GM13976 (cell line): ENCODE results near the gene PKIB.

Experiments
- DNase-seq: peaks from one replicate; pipeline ENCODE4 v3.0.0; 2012; ENCODE audit warnings: low spot score
- in situ Hi-C: fragments of 300-500 bp; cut with MboI; formaldehyde crosslinking; loops from one replicate; pipeline ENCODE4 v1.12.0; 2022; ENCODE audit warnings: low sequenced_read_pairs, mixed read lengths, inconsistent platforms; ENCODE audit not compliant: unreplicated experiment
- TF ChIP-seq, protein P1 (sequence below): IDR thresholded peaks from 2 replicates; pipeline ENCODE4 v1.5.1; 2012; ENCODE audit warnings: borderline replicate concordance, mild to moderate bottlenecking; ENCODE audit not compliant: insufficient read depth; ENCODE audit errors: extremely low read depth, missing control alignments, control extremely low read depth

PKIB gene

DNA sequence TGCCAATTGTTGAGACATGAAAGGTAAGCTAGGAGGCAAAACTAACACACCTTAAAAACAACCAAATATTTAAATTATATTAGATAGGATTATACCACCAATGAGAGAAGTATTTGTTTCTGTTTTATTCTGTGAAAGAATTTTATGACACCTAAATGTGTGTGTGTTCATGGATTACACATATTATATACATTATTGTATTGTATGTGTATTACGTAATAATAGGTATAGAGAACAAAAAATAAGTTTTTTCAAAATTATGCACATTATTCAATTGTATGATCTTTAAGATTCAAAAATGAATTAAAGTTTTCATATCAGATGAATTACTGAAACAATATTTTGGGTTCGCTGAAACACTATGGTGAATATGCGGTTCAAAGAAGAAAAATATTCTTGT lies 85.0 kb downstream of the PKIB start:
- in situ Hi-C loops: no loop called here
- TF ChIP-seq, protein P1, sequence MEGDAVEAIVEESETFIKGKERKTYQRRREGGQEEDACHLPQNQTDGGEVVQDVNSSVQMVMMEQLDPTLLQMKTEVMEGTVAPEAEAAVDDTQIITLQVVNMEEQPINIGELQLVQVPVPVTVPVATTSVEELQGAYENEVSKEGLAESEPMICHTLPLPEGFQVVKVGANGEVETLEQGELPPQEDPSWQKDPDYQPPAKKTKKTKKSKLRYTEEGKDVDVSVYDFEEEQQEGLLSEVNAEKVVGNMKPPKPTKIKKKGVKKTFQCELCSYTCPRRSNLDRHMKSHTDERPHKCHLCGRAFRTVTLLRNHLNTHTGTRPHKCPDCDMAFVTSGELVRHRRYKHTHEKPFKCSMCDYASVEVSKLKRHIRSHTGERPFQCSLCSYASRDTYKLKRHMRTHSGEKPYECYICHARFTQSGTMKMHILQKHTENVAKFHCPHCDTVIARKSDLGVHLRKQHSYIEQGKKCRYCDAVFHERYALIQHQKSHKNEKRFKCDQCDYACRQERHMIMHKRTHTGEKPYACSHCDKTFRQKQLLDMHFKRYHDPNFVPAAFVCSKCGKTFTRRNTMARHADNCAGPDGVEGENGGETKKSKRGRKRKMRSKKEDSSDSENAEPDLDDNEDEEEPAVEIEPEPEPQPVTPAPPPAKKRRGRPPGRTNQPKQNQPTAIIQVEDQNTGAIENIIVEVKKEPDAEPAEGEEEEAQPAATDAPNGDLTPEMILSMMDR: no peak
- no peak for DNase-seq

- DNase-seq: no peak
- TF ChIP-seq, protein P1: no peak
- in situ Hi-C loops: no loop called here
Measured at GRCh38 chr6:122696079-122696478, 85.9 kb downstream of the PKIB start.

GRCh38 chr6:122696853-122697252 lies 86.6 kb downstream of the PKIB start:
- in situ Hi-C loops: no loop called here
- TF ChIP-seq, protein P1: no peak
- no peak for DNase-seq

DNA sequence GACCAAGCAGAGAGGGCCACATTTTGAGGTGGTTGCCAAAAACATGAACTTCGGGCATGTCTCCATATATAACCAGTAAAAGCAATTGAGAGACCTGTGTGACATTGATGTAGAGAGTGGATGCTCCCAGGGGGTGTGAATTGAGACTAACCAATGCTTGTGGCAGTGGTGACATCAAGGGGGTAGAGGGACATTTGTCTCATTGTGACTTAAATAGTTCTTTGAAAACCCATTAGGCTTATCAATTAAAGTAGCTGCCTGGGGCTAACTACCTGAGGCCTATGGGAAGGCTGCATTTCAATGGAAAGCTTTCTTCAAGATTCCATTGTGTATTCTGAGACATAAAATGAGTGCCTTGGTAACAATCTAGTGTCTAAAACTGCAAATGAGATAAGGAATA lies 87.3 kb downstream of the PKIB start:
- no peak for DNase-seq
- in situ Hi-C loops: no loop called here
- TF ChIP-seq, protein P1: no peak

GRCh38 chr6:122701666-122702065 lies 91.5 kb downstream of the PKIB start:
- DNase-seq: no peak
- in situ Hi-C loops: no loop called here
- TF ChIP-seq, protein P1: no peak

GRCh38 chr6:122702841-122703240 lies 92.6 kb downstream of the PKIB start:
- DNase-seq: no peak
- TF ChIP-seq, protein P1: no peak
- in situ Hi-C loops: no loop called here

GRCh38 chr6:122704066-122704465 lies 93.9 kb downstream of the PKIB start:
- TF ChIP-seq, protein P1: no peak
- in situ Hi-C loops: no loop called here
- no peak for DNase-seq
